GM12864 (cell line): ENCODE results near the gene LSS.

ENCODE experiments used
- DNase-seq: peaks from one replicate; pipeline ENCODE4 v3.0.0-alpha.2; 2011; ENCODE audit warnings: low read depth
- H3K4me3 ChIP-seq: 2 replicates; pipeline ENCODE4 v1.5.1; 2011; ENCODE audit warnings: mild to moderate bottlenecking, low read depth, low read length, control low read depth
- TF ChIP-seq, protein P1 (sequence below): IDR thresholded peaks from 2 replicates; pipeline ENCODE4 v1.5.1; 2011; ENCODE audit warnings: low read depth, mild to moderate bottlenecking, moderate library complexity, low read length, control low read depth, inconsistent platforms; ENCODE audit errors: missing control alignments

LSS gene

GRCh38 chr21:46195595-46196195, 32.9 kb downstream of the LSS start:
- DNase-seq = no peak
- H3K4me3 ChIP-seq = no peak overlapping the region

GRCh38 chr21:46194374-46195334, 33.9 kb downstream of the LSS start:
- no peak for DNase-seq
- TF ChIP-seq, protein P1, sequence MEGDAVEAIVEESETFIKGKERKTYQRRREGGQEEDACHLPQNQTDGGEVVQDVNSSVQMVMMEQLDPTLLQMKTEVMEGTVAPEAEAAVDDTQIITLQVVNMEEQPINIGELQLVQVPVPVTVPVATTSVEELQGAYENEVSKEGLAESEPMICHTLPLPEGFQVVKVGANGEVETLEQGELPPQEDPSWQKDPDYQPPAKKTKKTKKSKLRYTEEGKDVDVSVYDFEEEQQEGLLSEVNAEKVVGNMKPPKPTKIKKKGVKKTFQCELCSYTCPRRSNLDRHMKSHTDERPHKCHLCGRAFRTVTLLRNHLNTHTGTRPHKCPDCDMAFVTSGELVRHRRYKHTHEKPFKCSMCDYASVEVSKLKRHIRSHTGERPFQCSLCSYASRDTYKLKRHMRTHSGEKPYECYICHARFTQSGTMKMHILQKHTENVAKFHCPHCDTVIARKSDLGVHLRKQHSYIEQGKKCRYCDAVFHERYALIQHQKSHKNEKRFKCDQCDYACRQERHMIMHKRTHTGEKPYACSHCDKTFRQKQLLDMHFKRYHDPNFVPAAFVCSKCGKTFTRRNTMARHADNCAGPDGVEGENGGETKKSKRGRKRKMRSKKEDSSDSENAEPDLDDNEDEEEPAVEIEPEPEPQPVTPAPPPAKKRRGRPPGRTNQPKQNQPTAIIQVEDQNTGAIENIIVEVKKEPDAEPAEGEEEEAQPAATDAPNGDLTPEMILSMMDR = no peak
- H3K4me3 ChIP-seq = no peak overlapping the region

More at GRCh38 chr21:46195595-46196195, 32.9 kb downstream of the LSS start:
- TF ChIP-seq, protein P1 = no peak

DNA sequence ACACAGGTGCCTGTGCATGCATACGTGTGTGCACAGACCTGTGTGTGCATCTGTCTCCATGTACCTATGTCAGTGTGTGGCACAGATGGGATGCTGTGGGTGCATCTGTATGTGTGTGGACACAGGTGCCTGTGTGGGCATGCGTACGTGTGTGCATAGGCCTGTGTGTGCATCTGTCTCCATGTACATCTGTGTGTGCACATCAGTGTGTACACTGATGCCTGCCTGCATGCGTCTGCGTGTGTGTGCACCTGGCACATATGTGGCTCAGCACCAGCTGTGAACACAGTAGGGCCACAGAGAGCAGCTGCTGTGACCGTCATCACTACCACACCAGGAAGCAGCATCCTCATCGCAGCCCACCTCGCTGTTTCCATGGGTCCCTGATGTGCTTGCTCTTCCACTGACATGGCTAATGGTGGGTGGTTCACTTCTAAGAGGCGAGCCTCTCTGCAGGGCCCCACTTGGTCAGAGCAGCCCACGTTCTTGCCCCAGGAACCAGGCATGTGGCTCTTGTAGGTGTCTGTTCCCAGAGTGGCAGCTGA, 34.7 kb downstream of the LSS start:
- TF ChIP-seq, protein P1 = no peak
- no peak for DNase-seq
- H3K4me3 ChIP-seq = no peak overlapping the region

- DNase-seq = no peak
- TF ChIP-seq, protein P1 = no peak
Measured at GRCh38 chr21:46191686-46192575, 36.6 kb downstream of the LSS start.

GRCh38 chr21:46191257-46191685, 37.3 kb downstream of the LSS start:
- H3K4me3 ChIP-seq = no peak overlapping the region
- no peak for DNase-seq
- TF ChIP-seq, protein P1 = no peak

More at GRCh38 chr21:46191686-46192575, 36.6 kb downstream of the LSS start:
- no peak overlapping the region for H3K4me3 ChIP-seq

GRCh38 chr21:46190491-46191131, 38.0 kb downstream of the LSS start:
- no peak for DNase-seq
- no peak overlapping the region for H3K4me3 ChIP-seq
- TF ChIP-seq, protein P1 = no peak
